Measurements from ENCODE around the gene ZNF385D.

GRCh38 chr3:21409401-21409800, 341.6 kb downstream of the ZNF385D start:
- TF ChIP-seq, protein P1, sequence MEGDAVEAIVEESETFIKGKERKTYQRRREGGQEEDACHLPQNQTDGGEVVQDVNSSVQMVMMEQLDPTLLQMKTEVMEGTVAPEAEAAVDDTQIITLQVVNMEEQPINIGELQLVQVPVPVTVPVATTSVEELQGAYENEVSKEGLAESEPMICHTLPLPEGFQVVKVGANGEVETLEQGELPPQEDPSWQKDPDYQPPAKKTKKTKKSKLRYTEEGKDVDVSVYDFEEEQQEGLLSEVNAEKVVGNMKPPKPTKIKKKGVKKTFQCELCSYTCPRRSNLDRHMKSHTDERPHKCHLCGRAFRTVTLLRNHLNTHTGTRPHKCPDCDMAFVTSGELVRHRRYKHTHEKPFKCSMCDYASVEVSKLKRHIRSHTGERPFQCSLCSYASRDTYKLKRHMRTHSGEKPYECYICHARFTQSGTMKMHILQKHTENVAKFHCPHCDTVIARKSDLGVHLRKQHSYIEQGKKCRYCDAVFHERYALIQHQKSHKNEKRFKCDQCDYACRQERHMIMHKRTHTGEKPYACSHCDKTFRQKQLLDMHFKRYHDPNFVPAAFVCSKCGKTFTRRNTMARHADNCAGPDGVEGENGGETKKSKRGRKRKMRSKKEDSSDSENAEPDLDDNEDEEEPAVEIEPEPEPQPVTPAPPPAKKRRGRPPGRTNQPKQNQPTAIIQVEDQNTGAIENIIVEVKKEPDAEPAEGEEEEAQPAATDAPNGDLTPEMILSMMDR (IDR thresholded peaks at IDR 0.05) = no peak
- TF ChIP-seq POLR2A (IDR thresholded peaks at IDR 0.05) = no peak

Data from right lobe of liver (tissue), 4 donors.